GM12878 (cell line): ENCODE results near the gene NCAPD3. TPM values are rescaled to one million over a fixed set of nuclear protein-coding genes. Genes with fewer than 3 reads are reported as not detected.
"Not testable (repeated sequence)": the region's sequence is repeated elsewhere in the genome, so short reads cannot be mapped to it uniquely, and the experiment has no call there.

ENCODE experiments used
- ATAC-seq: fragments of 200-7000 bp; cut with Tn5 transposase; 3 replicates; pipeline ENCODE4 v1.9.1; 2020; ENCODE audit warnings: mild to moderate bottlenecking, moderate library complexity
- BruUV-seq: library from RNA; stranded (reverse); fragments of 400-500 nt; replicated peaks from 2 replicates; lab custom pipeline; 2021; lab: Mats Ljungman, UMichigan
- CTCF ChIA-PET: fragments of 300-600 bp; sonication (Branson Sonifier 250); formaldehyde crosslinking; extraction: SDS; loops from one replicate; lab custom pipeline; 2021; ENCODE audit warnings: inconsistent platforms; lab: Yijun Ruan, JAX
- POLR2A ChIA-PET: fragments of 350-600 bp; formaldehyde crosslinking; extraction: SDS; loops from one replicate; lab custom pipeline; 2021; ENCODE audit warnings: inconsistent platforms; lab: Charles Lee
- RAD21 ChIA-PET: fragments of 300-600 bp; sonication (Branson Sonifier 250); formaldehyde crosslinking; loops from one replicate; lab custom pipeline; 2023; ENCODE audit warnings: antibody characterized with exemption; ENCODE audit not compliant: unreplicated experiment; lab: Charles Lee
- SMC1A ChIA-PET: fragments of 300-600 bp; sonication (Branson Sonifier 250); formaldehyde crosslinking; loops from one replicate; lab custom pipeline; 2023; ENCODE audit not compliant: unreplicated experiment, uncharacterized antibody; lab: Charles Lee
- DNase-seq: peaks from one replicate; pipeline ENCODE4 v3.0.0-alpha.2; 2011; ENCODE audit warnings: low read depth, low spot score
- FAIRE-seq: peaks from 3 replicates; lab custom pipeline; 2011; peaks lifted over from hg19 to GRCh38; lab: Jason Lieb, UNC
- H2AFZ ChIP-seq: 2 replicates; pipeline ENCODE4 v1.6.0; 2011; ENCODE audit warnings: low read depth, low read length, control low read depth; ENCODE audit not compliant: control insufficient read depth
- H3K27ac ChIP-seq: 2 replicates; pipeline ENCODE4 v1.5.1; 2011; ENCODE audit warnings: control low read depth; ENCODE audit not compliant: control insufficient read depth, insufficient read depth
- H3K27me3 ChIP-seq, 2 experiments: replicated peaks in 1 of 2; 2 replicates each; pipeline versions ENCODE4 v1.6.0 to v1.6.1; 2011; ENCODE audit warnings: low read length in 1 of 2; ENCODE audit not compliant: control insufficient read depth in 2 of 2, insufficient read depth in 2 of 2
- H3K36me3 ChIP-seq, 2 experiments: 2 replicates each; pipeline ENCODE4 v1.5.1; 2011; ENCODE audit warnings: low read length in 1 of 2; ENCODE audit not compliant: control insufficient read depth in 2 of 2, insufficient read depth in 2 of 2
- H3K4me1 ChIP-seq: 2 replicates; pipeline ENCODE4 v1.6.1; 2011; ENCODE audit warnings: mild to moderate bottlenecking, low read length, moderate library complexity, mixed read lengths; ENCODE audit not compliant: control insufficient read depth, insufficient read depth
- H3K4me2 ChIP-seq: 2 replicates; pipeline ENCODE4 v1.6.0; 2011; ENCODE audit warnings: control low read depth; ENCODE audit not compliant: control insufficient read depth, insufficient read depth
- H3K4me3 ChIP-seq: fragments of 200-600 bp; sonication (generic); 2 replicates; pipeline ENCODE4 v1.5.1; 2016
- H3K79me2 ChIP-seq: 2 replicates; pipeline ENCODE4 v1.6.0; 2011; ENCODE audit warnings: low read length; ENCODE audit not compliant: control insufficient read depth, insufficient read depth
- H3K9ac ChIP-seq: 2 replicates; pipeline ENCODE4 v1.8.0; 2011; ENCODE audit warnings: low read length, control low read depth, mixed read lengths; ENCODE audit not compliant: control insufficient read depth, insufficient read depth
- H3K9me3 ChIP-seq: replicated peaks from 3 replicates; pipeline ENCODE4 v1.5.1; 2011; ENCODE audit warnings: mild to moderate bottlenecking, low read length; ENCODE audit not compliant: control insufficient read depth, insufficient read depth
- H4K20me1 ChIP-seq: 2 replicates; pipeline ENCODE4 v1.6.0; 2011; ENCODE audit not compliant: control insufficient read depth, insufficient read depth
- BCL11A ChIP-seq: IDR thresholded peaks from 2 replicates; pipeline ENCODE4 v1.6.1; 2011; ENCODE audit warnings: low read depth, low read length
- CBX5 ChIP-seq: sonication (generic); IDR thresholded peaks from 2 replicates; pipeline ENCODE4 v1.6.1; 2016; ENCODE audit warnings: low read depth, moderate library complexity, mild to moderate bottlenecking, inconsistent platforms
- CHD2 ChIP-seq: IDR thresholded peaks from 2 replicates; pipeline ENCODE4 v1.6.1; 2011; ENCODE audit warnings: low read depth, low read length, improper control_type of control experiment, borderline replicate concordance
- CREB1 ChIP-seq: IDR thresholded peaks from 2 replicates; pipeline ENCODE4 v1.6.1; 2012; ENCODE audit warnings: low read depth, mild to moderate bottlenecking, inconsistent platforms
- MYC ChIP-seq: IDR thresholded peaks from 2 replicates; pipeline ENCODE4 v1.6.1; 2011; ENCODE audit warnings: mild to moderate bottlenecking, low read length, moderate library complexity, inconsistent platforms; ENCODE audit not compliant: insufficient read depth, insufficient replicate concordance, insufficient read length, severe bottlenecking
- NFYA ChIP-seq: IDR thresholded peaks from 2 replicates; pipeline ENCODE4 v1.6.1; 2011; ENCODE audit warnings: low read depth, mild to moderate bottlenecking, low read length, improper control_type of control experiment, borderline replicate concordance
- NFYB ChIP-seq: IDR thresholded peaks from 2 replicates; pipeline ENCODE4 v1.6.1; 2011; ENCODE audit warnings: low read depth, mild to moderate bottlenecking, low read length, improper control_type of control experiment, moderate library complexity; ENCODE audit not compliant: insufficient read depth
- POLR2A ChIP-seq: IDR thresholded peaks from 2 replicates; pipeline ENCODE4 v1.6.1; 2011; ENCODE audit warnings: low read depth, mild to moderate bottlenecking, low read length
- RFX5 ChIP-seq: IDR thresholded peaks from 2 replicates; pipeline ENCODE4 v1.6.1; 2011; ENCODE audit warnings: low read depth, low read length, improper control_type of control experiment
- SIX5 ChIP-seq: IDR thresholded peaks from 2 replicates; pipeline ENCODE4 v1.6.1; 2011; ENCODE audit warnings: mild to moderate bottlenecking, low read depth, low read length, moderate library complexity; ENCODE audit not compliant: severe bottlenecking
- SREBF1 ChIP-seq: IDR thresholded peaks from 2 replicates; pipeline ENCODE4 v1.6.1; 2012; ENCODE audit warnings: mild to moderate bottlenecking, low read length
- SRF ChIP-seq, 2 experiments: IDR thresholded peaks; 2 replicates each; pipeline ENCODE4 v1.6.1; 2011; ENCODE audit warnings: low read depth in 2 of 2, low read length in 2 of 2, mild to moderate bottlenecking in 1 of 2, moderate library complexity in 1 of 2
- STAT1 ChIP-seq: fragments of 450-650 bp; conservative IDR thresholded peaks from 2 replicates; pipeline ENCODE4 v1.6.1; 2014; ENCODE audit warnings: antibody characterized with exemption, mild to moderate bottlenecking
- TARDBP ChIP-seq: IDR thresholded peaks from 2 replicates; pipeline ENCODE4 v1.6.1; 2016; ENCODE audit warnings: borderline replicate concordance
- TCF7 ChIP-seq: IDR thresholded peaks from 2 replicates; pipeline ENCODE4 v1.6.1; 2014; ENCODE audit warnings: antibody characterized with exemption, borderline replicate concordance
- WGBS: methylation state at CpG from one replicate; pipeline ENCODE4 v1.1.6; 2016; ENCODE audit warnings: low lambda C conversion rate; ENCODE audit not compliant: insufficient replicate concordance, insufficient coverage; ENCODE audit errors: missing lambda C conversion rate; 5-methylcytosine and 5-hydroxymethylcytosine counted together
- in situ Hi-C: fragments of 300-500 bp; cut with MboI; formaldehyde crosslinking; loops from 9 replicates; pipeline ENCODE4 v1.14.3; 2018; ENCODE audit warnings: mixed read lengths
- intact Hi-C: fragments of 100-400 bp; cut with micrococcal nuclease; formaldehyde crosslinking; loops from one replicate; pipeline ENCODE4 v1.14.2; 2022; ENCODE audit not compliant: unreplicated experiment
- polyA plus RNA-seq, 11 experiments: library from polyadenylated mRNA; depleted of rRNA in 4 of 11; unstranded in 6 of 11; stranded (reverse) in 5 of 11; fragments of >200 nt; fragmentation: Nextera tagmentation in 4 of 11; fragmentation: Illumina TruSeq in 1 of 11; extraction: Ambion mirVana in 4 of 11; extraction: Trizol in 1 of 11; gene quantifications; 1 replicate in 1 of 11; 2 replicates in 10 of 11; pipeline versions ENCODE4 v1.2.1 to v1.2.3, GENCODE V29; 2011 to 2016; ENCODE audit warnings: inconsistent platforms in 2 of 11, missing spikeins in 2 of 11, low read depth in 1 of 11
- total RNA-seq, 4 experiments: library from RNA; depleted of rRNA in 3 of 4; stranded (reverse); fragments of >200 nt in 3 of 4; fragmentation: Illumina TruSeq in 1 of 4; extraction: Trizol in 1 of 4; gene quantifications; 2 replicates each; pipeline versions ENCODE4 v1.2.1 to v1.2.3, GENCODE V29; 2013 to 2021
- TF ChIP-seq, protein P1 (sequence below): fragments of 450-650 bp; IDR thresholded peaks from 2 replicates; pipeline ENCODE4 v1.6.1; 2017; ENCODE audit warnings: mild to moderate bottlenecking, low read depth, inconsistent platforms; ENCODE audit not compliant: poor library complexity, severe bottlenecking

NCAPD3 gene
- total and polyA plus RNA-seq, 10 of the 15 experiments (the other 5 are each of a cell fraction or from before 2014, with no cell fraction given): 14.9 to 58.2 (median 48.2) TPM

DNA sequence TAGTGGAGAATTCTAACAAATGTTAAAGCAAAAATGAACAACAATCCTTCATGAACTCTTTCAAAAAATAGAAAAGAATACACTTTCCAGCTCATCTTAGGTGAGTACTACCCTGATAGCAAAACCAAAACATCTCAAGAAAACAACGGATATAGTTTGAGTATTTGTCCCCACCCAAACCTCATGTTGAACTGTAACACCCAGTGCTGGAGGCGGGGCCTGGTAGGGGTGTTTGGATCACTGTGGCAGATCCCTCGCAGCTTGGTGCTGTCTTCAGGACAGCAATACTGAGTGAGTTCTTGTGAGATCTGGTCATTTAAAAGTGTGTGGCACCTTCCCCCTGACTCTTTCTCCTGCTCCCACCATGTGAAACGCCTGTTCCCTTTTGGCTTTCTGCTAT lies 27.0 kb downstream of the NCAPD3 start (continued):
- TF ChIP-seq CHD2: no peak
- TF ChIP-seq SREBF1: no peak
- TF ChIP-seq TCF7: no peak
- TF ChIP-seq TARDBP: no peak

DNA sequence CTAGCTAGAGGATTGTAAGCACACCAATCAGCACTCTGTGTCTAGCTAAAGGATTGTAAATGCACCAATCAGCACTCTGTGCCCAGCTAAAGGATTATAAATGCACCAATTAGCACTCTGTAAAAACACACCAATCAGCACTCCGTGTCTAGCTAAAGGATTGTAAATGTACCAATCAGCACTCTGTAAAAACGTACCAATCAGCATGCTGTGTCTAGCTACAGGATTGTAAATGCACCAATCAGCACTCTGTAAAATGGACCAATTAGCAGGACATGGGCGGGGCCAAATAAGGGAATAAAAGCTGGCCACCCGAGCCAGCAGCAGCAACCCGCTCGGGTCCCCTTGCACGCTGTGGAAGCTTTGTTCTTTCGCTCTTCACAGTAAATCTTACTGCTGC lies 35.7 kb downstream of the NCAPD3 start:
- H3K27me3 ChIP-seq, ATAC-seq, H3K4me1 ChIP-seq, H3K79me2 ChIP-seq, FAIRE-seq, H3K4me2 ChIP-seq, H4K20me1 ChIP-seq, H2AFZ ChIP-seq, H3K27ac ChIP-seq, DNase-seq, BruUV-seq, H3K9ac ChIP-seq, H3K4me3 ChIP-seq, intact Hi-C loops, H3K9me3 ChIP-seq, POLR2A ChIA-PET, in situ Hi-C loops: not testable (repeated sequence)
- ChIA-PET CTCF (interaction anchor here (1.1 to 1.2 kb wide), 2 partner anchors 12 to 20 kb away, joined by 3 read pairs; no protein-coding TSS in a partner anchor), RAD21 (interaction anchor here (1.2 kb wide), 1 partner anchor 61 kb away, joined by 3 read pairs; no protein-coding TSS in a partner anchor), SMC1A (interaction anchor here (1.5 kb wide), 1 partner anchor 78 kb away, joined by 3 read pairs; no protein-coding TSS in a partner anchor)
- 98% methylated on average over 8 of the region's 8 CpGs for whole genome bisulfite sequencing
- peak; percentile 73 for TF ChIP-seq NFYB
- H3K36me3 ChIP-seq: peaks cover 14 to 51% of the 10 kb centered on the region in 2 experiments

DNA sequence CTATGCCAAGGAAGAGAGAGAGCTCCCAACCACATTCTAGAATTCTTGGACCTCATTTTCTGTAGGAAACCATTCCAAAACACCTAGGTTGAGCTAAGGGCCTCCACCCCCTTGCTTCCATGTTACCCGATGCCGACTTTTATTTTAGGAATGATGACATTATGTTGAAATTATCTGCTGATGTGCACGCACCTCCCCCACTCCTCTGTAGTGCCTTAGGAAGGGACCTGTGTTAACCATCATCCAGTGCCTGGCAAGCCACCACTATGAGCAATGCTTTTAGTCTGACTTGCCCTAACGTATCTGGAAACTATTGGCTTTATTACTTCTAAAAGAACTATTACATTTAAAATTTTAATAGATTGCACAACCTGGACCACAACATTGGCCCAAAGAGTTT lies 42.1 kb downstream of the NCAPD3 start:
- ChIA-PET CTCF (interaction anchor here (1.7 kb wide), 1 partner anchor 25 kb away, joined by 3 read pairs; no protein-coding TSS in a partner anchor), RAD21 (no interaction called here)
- in situ Hi-C loops: no loop called here
- no peak for DNase-seq
- Histone ChIP-seq H3K9me3 (no peaks in the 10 kb centered on the region), H2AFZ (no peak overlapping the region), H3K9ac (no peak overlapping the region), H4K20me1 (no peaks in the 10 kb centered on the region), H3K4me3 (no peak overlapping the region), H3K79me2 (no peaks in the 10 kb centered on the region), H3K4me2 (no peak overlapping the region), H3K36me3 (peaks cover 8 to 38% of the 10 kb centered on the region in 2 experiments)
- FAIRE-seq: no peak
- WGBS: 100% methylated on average over 4 of the region's 4 CpGs
- BruUV-seq: no TSS peak
- TF ChIP-seq BCL11A: no peak
- no peak for TF ChIP-seq TCF7
- TF ChIP-seq SIX5: no peak
- TF ChIP-seq POLR2A: no peak
- no peak for TF ChIP-seq STAT1
- TF ChIP-seq, protein P1, sequence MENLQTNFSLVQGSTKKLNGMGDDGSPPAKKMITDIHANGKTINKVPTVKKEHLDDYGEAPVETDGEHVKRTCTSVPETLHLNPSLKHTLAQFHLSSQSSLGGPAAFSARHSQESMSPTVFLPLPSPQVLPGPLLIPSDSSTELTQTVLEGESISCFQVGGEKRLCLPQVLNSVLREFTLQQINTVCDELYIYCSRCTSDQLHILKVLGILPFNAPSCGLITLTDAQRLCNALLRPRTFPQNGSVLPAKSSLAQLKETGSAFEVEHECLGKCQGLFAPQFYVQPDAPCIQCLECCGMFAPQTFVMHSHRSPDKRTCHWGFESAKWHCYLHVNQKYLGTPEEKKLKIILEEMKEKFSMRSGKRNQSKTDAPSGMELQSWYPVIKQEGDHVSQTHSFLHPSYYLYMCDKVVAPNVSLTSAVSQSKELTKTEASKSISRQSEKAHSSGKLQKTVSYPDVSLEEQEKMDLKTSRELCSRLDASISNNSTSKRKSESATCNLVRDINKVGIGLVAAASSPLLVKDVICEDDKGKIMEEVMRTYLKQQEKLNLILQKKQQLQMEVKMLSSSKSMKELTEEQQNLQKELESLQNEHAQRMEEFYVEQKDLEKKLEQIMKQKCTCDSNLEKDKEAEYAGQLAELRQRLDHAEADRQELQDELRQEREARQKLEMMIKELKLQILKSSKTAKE: no peak
- TF ChIP-seq CREB1: no peak
- TF ChIP-seq SRF (IDR thresholded peaks at IDR 0.05; ENCODE audit: low read depth in 2 of 2, low read length in 2 of 2): no peak
- no peak for TF ChIP-seq CBX5
- no peak for TF ChIP-seq MYC
- TF ChIP-seq NFYA: no peak
- TF ChIP-seq RFX5: no peak
- TF ChIP-seq, all 136 proteins: peak for 0
- POLR2A ChIA-PET: no interaction called here
- Histone ChIP-seq H3K27me3 (no peaks in the 10 kb centered on the region), H3K4me1 (no peaks in the 10 kb centered on the region), H3K27ac (no peak overlapping the region)
- SMC1A ChIA-PET: interaction anchor here (1.1 kb wide), 1 partner anchor 14 kb away, joined by 3 read pairs; no protein-coding TSS in a partner anchor
- no peak for ATAC-seq
- intact Hi-C loops: no loop called here
